Rectal smooth muscle tissue (tissue), 1 donor: ENCODE data around the gene ABCB6.

Source experiments
- H3K27ac ChIP-seq: one replicate; pipeline ENCODE4 v1.7.0; 2013; ENCODE audit warnings: low read depth, low read length, inconsistent platforms
- H3K27me3 ChIP-seq: one replicate; pipeline ENCODE4 v1.7.0; 2013; ENCODE audit warnings: low read length; ENCODE audit not compliant: control insufficient read depth, insufficient read depth
- H3K36me3 ChIP-seq: one replicate; pipeline ENCODE4 v1.7.0; 2013; ENCODE audit warnings: low read length; ENCODE audit not compliant: control insufficient read depth, insufficient read depth
- H3K4me1 ChIP-seq: one replicate; pipeline ENCODE4 v1.7.0; 2013; ENCODE audit warnings: low read length; ENCODE audit not compliant: control insufficient read depth, insufficient read depth
- H3K4me3 ChIP-seq: one replicate; pipeline ENCODE4 v1.7.0; 2013; ENCODE audit warnings: low read length
- H3K9ac ChIP-seq: one replicate; pipeline ENCODE4 v1.7.0; 2013; ENCODE audit warnings: low read length

Gene ABCB6

DNA sequence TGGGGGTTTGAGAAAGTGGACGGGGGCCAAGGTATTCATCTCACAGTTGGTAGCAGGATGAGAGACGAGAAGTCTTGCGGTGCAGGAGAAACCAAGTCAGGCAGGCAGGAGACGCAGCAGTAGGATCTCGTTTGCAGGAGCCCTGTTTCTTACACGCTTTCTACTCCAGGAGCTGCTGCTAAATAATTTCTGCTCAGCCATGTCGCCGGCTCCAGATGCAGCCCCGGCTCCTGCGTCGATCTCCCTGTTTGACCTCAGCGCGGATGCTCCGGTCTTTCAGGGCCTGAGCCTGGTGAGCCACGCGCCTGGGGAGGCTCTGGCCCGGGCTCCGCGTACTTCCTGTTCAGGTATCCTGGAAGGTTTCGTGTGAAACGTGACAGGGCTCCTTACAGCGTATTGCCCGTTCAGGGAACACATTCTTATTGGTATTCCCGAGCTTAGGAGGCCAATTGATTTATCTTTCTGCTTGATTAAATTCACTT, 11.3 kb upstream of the ABCB6 start:
- Histone ChIP-seq H3K27me3 (no peaks in the 10 kb centered on the region), H3K27ac (peak overlapping the region; percentile 94), H3K4me3 (peak overlapping the region; percentile 96), H3K9ac (peak overlapping the region; percentile 91), H3K4me1 (peaks cover 16% of the 10 kb centered on the region), H3K36me3 (peaks cover 33% of the 10 kb centered on the region)

DNA sequence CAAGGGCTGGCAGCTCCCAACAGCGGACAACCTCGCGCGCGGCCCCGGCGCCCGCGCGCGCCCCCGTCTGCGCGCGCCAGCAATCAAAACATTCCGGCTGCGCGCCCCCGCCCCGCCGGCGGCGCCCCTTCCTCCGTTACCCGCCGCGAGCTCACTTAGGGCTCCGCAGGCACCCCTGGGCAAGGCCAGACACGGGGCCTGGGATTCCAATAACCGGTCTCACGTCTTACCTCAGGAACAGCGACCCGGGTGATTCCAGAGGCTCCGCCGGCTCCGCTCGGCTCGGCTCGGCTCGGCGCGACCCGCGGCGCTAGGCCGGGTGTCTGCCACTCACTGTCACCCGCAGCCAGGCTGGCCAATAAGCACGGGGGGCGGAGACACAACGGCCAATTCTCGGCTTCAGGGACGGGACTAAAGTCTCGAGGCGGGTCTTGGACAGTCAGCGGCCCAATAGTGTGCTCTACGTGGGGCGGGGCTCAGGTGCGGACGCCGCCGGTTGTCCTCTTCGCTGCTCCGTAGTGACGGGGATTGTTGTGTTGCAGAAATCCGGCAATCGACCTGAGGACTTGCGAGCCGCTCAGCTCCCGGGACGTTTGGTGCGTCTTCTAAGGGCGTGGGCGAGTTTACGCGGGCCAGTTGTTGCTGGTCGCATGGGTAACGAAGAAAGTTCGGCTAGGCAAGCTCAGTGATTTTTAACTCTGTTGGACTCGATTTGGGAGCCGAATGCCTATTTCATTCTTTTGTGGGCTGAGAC, 10.7 kb upstream of the ABCB6 start, which contains the start of the genes ANKZF1 and ATG9A:
Gene ANKZF1 (plus strand): TSS at position 502 of the 754 bp plus-strand sequence. CDS start 452 bp downstream, outside the sequence.
Gene ATG9A (minus strand): TSS at position 332 of the 754 bp plus-strand sequence. CDS start 1,612 bp downstream, outside the sequence.
- Histone ChIP-seq H3K36me3 (peaks cover 35% of the 10 kb centered on the region), H3K4me3 (peak within 1 kb of the TSS; percentile 96), H3K9ac (peak within 1 kb of the TSS; percentile 98), H3K27me3 (no peaks in the 10 kb centered on the region), H3K27ac (peak within 1 kb of the TSS; percentile 94), H3K4me1 (peaks cover 16% of the 10 kb centered on the region)

DNA sequence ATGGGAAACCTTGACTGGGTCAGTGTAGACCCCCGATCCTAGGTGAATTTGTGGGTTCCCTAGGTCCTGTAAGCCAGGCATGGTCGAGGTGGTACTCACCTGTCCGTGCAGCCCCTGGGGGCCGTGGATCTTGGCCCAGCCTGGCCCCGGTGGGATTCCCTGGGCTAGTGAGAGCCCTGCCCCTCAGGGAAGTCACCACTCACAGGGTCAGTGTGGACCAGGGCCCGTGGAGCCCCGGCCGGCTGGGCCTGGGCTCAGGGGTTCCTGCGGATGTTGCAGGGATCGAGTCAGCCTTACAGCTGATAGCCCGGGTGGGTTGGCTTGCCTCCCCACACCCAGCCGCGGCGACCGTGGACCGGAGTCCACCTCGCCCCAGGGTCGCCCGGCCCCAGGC, 10.2 kb upstream of the ABCB6 start:
- peak overlapping the region; percentile 98 for H3K9ac ChIP-seq
- H3K36me3 ChIP-seq = peaks cover 36% of the 10 kb centered on the region
- H3K27me3 ChIP-seq = no peaks in the 10 kb centered on the region
- H3K4me1 ChIP-seq = peaks cover 16% of the 10 kb centered on the region
- H3K4me3 ChIP-seq = peak overlapping the region; percentile 90
- peak overlapping the region; percentile 94 for H3K27ac ChIP-seq

DNA sequence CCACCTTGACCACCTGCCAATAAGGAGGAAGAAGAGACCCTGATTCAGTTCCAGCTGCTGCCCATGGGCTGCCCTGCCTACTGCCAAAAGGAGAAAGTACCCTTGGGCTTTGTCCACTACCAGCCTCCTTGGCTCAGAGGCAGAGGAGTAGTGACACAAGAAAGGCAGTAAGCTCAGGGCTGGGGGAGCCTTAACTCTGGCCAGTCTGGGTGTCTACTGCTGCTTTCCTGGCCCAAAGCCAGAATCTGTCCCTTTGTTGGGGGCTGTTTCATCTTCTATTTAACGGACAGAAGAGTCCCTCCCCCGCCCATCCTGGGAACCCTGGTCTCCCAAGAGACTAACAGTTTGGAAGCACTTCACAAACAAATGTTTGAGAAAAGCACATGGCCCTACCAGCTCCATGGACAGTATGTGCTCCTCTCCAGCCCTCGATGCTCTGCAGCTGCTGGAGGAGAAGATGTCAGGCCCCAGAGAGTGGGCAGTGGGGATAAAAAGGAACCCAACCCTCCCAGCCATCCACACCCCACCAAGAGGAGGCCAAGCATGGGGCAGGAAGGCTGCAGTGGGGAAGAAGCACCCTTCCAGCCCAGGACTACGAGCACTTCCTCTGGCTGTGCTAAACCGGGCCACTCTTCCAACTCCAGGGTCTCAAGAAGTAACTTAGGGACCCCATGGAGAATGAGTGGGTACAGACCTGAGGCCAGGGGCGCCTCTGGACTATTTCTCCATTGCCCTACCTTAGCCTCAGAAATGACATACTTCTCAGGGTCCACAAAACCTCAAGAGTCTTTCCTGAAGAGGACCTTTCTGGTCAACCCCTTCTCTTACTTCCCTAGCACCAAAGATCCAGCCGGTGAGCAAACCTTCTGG, 9.5 kb upstream of the ABCB6 start:
- H3K4me1 ChIP-seq = peaks cover 16% of the 10 kb centered on the region
- H3K36me3 ChIP-seq = peaks cover 37% of the 10 kb centered on the region
- no peaks in the 10 kb centered on the region for H3K27me3 ChIP-seq
- peak overlapping the region; percentile 90 for H3K4me3 ChIP-seq
- peak overlapping the region; percentile 94 for H3K27ac ChIP-seq
- H3K9ac ChIP-seq = peak overlapping the region; percentile 98

DNA sequence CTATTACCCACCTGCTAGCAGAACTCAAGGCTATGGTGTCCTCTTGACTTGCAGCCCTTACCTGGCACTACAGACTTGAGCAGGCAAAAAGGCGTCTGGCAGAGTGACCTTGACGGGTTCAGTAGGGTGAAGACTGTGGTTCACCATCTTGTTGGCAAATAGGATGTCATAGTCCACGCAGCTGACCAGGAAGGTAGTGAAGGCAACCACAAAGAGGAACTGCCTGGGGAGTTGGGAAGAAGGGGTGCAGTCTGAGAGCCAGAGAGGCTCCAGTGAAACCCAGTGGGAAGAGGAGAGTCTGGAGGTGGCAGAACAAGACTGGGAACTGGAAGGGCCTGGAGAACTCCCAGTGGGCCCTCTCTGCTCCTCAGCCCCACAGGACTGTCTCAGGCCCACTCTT, 6.6 kb upstream of the ABCB6 start:
- Histone ChIP-seq H3K36me3 (peaks cover 46% of the 10 kb centered on the region), H3K27me3 (no peaks in the 10 kb centered on the region), H3K4me3 (no peak overlapping the region), H3K27ac (no peak overlapping the region), H3K9ac (no peak overlapping the region), H3K4me1 (peaks cover 12% of the 10 kb centered on the region)

DNA sequence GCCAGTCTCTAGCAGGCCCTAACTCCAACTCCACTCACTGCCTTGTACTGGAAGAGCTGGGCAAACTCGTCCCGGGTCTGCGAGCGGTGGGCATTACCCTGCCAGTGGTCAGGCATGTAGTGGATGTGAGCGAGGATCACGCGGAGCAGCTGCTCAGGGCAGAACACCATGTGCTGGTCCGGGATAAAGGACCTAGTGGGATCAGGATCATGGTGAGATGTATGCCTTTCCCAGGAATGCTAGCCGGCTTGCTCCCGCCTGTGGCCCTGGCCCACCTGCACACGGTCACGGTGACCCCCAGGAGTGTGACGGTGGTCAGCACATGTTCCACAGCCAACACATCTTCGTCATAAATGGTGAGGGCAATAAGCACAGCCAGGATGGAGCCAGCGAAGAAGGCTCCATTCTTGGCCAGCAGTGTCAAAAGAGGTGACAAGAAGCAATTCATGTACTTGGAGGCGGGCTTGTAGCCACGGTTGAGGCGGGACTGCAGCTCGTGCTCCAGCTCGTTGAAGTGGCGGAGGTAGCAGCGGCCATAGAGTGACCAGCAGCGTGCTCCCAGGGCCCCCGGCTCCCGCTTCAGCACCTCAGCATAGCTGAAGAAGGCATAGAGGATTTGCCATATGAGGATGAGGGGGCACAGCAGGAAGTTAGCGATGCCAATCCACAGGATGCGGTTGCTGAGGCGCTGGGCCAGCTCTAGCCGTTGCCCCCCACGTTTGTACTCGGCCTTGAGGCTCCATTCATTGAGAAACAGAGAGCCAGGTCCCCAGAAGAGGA, 5.3 kb upstream of the ABCB6 start:
- Histone ChIP-seq H3K4me3 (no peak overlapping the region), H3K9ac (no peak overlapping the region), H3K4me1 (peaks cover 19% of the 10 kb centered on the region), H3K27me3 (no peaks in the 10 kb centered on the region), H3K27ac (no peak overlapping the region), H3K36me3 (peaks cover 50% of the 10 kb centered on the region)

DNA sequence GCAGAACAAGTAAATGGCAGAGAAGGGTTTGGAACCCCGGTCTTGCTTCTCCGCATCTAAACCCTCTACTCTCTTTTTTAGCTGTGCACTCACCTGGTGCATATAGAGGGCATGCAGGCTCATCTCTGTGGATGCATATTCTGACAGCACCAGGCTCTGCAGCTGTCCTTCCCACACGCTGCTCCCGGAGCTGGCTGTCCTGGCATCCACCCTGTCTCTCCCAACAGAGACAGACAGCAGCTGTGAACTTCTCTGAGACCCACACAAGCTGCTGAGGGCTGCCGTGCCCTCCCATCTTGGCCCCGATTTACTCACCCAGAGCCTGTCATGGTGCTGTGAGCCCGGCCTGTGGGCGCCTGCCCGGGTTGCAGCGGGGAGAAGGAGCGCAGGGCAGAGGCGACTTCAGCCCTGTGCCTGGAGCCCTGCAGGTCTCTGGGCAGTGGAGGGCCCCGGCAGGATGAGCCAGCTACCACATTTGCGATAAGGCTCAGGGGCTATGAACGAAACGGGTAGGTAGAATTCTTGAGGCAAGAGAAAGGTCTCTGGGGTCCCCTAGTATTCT, 3.3 kb upstream of the ABCB6 start:
- Histone ChIP-seq H3K4me3 (no peak overlapping the region), H3K4me1 (peaks cover 12% of the 10 kb centered on the region), H3K36me3 (peaks cover 50% of the 10 kb centered on the region), H3K27ac (no peak overlapping the region), H3K9ac (no peak overlapping the region), H3K27me3 (no peaks in the 10 kb centered on the region)

DNA sequence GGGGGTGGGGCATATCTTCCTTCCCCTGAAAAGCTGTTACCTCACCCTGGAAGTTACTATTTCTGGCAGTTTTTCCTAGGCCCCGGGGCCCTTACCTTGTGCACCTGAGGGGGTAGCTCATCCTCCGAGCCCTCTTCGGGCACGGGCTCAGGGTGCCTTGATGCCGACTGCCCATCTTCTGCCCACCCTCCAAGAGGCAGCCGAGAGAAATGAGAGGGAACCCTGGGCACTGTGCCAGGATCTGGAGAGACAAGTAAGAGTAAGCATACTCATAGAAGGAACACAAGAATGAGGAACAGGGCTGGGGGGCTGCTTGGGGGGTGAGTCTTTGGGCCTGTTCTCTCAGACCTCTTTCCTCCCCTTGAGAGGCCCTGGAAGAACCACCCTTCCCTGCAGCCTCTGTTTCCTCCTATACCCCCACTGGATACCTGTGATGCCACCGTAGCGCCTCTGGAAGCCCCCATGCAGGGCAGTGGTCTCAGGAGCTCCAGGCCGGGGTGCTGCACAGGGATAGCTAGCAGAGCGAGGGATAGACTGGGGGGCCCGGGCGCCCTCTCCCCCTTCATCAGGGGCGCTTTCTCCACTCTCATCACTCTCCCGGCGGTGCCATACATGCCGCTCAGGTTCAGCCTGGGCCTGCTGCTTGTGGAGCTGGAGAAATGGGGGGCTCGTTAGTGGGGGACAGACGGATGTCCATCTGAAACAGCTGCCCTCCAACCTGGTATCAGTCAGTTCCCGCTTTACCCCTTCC, 2.1 kb upstream of the ABCB6 start:
- Histone ChIP-seq H3K36me3 (peaks cover 50% of the 10 kb centered on the region), H3K27ac (no peak overlapping the region), H3K4me1 (peaks cover 12% of the 10 kb centered on the region), H3K4me3 (no peak overlapping the region), H3K27me3 (no peaks in the 10 kb centered on the region), H3K9ac (no peak overlapping the region)

- Histone ChIP-seq H3K27me3 (no peaks in the 10 kb centered on the region), H3K4me1 (peaks cover 12% of the 10 kb centered on the region), H3K4me3 (no peak overlapping the region), H3K27ac (no peak overlapping the region), H3K9ac (no peak overlapping the region), H3K36me3 (peaks cover 42% of the 10 kb centered on the region)
Observed at GRCh38 chr2:219219784-219220532, 1.2 kb upstream of the ABCB6 start.

DNA sequence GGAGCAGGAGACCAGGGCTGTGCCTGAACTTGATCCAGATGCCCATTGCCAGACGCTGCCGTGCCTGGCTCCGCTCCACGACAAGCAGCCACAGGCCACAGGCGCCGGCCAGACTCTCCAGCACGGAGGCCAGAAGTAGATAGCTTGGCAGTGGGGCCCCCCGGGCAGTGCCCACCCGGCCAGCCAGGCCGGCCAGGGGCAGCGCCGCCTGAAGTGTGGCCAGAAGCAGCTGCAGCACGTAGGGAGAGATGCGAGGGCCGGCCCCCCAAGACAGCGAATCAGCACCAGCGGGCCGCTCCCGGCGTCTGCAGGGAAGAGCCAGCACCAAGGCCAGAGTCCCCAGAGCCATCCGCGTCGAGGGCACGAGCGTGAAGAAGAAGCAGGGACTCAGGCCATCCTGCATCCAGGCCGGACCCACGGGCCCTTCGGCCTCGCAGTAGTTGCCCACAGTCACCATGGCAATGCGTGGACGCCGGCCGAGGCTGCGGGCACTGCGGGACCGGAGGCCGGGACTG, 484 bp downstream of the ABCB6 start:
- Histone ChIP-seq H3K27ac (peak overlapping the region; percentile 74), H3K36me3 (peaks cover 34% of the 10 kb centered on the region), H3K27me3 (no peaks in the 10 kb centered on the region), H3K4me3 (peak overlapping the region; percentile 27), H3K9ac (no peak overlapping the region), H3K4me1 (peaks cover 12% of the 10 kb centered on the region)
